H1 (cell line): ENCODE results near the gene SEC23IP.

Experiments used
- CREB1 ChIP-seq: IDR thresholded peaks from 2 replicates; pipeline ENCODE4 v1.6.1; 2012; ENCODE audit warnings: inconsistent platforms
- GABPA ChIP-seq: IDR thresholded peaks from 2 replicates; pipeline ENCODE4 v1.6.1; 2011; ENCODE audit warnings: mild to moderate bottlenecking, low read length, moderate library complexity, borderline replicate concordance; ENCODE audit not compliant: insufficient read depth
- HDAC6 ChIP-seq: IDR thresholded peaks from one replicate; pipeline ENCODE4 v1.7.1; 2012; ENCODE audit warnings: low read depth, mild to moderate bottlenecking, inconsistent platforms, low read length, moderate library complexity
- KDM5A ChIP-seq: fragments of 200-600 bp; IDR thresholded peaks from 2 replicates; pipeline ENCODE4 v1.7.1; 2012; ENCODE audit warnings: mild to moderate bottlenecking, low read length, inconsistent platforms, mixed read lengths
- POLR2A ChIP-seq, 2 experiments: IDR thresholded peaks; 1 replicate in 1 of 2; 2 replicates in 1 of 2; pipeline ENCODE4 v1.6.1; 2011; ENCODE audit warnings: low read depth in 2 of 2, low read length in 2 of 2, mild to moderate bottlenecking in 2 of 2; ENCODE audit errors: control extremely low read depth in 1 of 2
- TF ChIP-seq, protein P1 (sequence below), 3 experiments: IDR thresholded peaks; 1 replicate in 2 of 3; 2 replicates in 1 of 3; pipeline versions ENCODE4 v1.5.1 to v1.6.1; 2011; ENCODE audit warnings: low read length in 3 of 3, mild to moderate bottlenecking in 3 of 3, inconsistent platforms in 2 of 3, low read depth in 1 of 3, moderate library complexity in 1 of 3; ENCODE audit not compliant: insufficient read depth in 1 of 3; ENCODE audit errors: control extremely low read depth in 1 of 3

DNA sequence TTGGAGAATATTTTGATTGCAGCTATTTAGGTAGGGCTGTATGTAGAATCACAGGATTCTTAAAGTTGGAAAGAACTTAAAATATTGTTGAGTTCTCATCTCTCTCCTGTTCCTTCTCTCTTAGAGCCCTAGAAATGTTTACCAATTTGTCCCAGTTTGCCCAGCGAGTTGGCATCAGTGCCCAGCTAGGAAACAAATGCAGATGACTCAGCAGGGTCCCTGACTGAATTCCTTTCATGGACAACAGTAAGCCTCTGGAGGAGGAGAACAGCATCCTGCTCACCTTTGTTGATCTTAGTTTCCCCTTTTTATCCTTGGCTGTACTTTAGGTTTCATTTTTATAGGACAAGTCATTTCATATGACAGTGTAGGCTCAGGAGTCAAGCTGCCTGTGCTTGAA, 89.3 kb downstream of the SEC23IP start:
- no peak for TF ChIP-seq GABPA
- no peak for TF ChIP-seq CREB1
- TF ChIP-seq, protein P1, sequence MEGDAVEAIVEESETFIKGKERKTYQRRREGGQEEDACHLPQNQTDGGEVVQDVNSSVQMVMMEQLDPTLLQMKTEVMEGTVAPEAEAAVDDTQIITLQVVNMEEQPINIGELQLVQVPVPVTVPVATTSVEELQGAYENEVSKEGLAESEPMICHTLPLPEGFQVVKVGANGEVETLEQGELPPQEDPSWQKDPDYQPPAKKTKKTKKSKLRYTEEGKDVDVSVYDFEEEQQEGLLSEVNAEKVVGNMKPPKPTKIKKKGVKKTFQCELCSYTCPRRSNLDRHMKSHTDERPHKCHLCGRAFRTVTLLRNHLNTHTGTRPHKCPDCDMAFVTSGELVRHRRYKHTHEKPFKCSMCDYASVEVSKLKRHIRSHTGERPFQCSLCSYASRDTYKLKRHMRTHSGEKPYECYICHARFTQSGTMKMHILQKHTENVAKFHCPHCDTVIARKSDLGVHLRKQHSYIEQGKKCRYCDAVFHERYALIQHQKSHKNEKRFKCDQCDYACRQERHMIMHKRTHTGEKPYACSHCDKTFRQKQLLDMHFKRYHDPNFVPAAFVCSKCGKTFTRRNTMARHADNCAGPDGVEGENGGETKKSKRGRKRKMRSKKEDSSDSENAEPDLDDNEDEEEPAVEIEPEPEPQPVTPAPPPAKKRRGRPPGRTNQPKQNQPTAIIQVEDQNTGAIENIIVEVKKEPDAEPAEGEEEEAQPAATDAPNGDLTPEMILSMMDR (IDR thresholded peaks at IDR 0.05; ENCODE audit: control extremely low read depth in 1 of 3, insufficient read depth in 1 of 3, low read depth in 1 of 3, low read length in 3 of 3) = no peak
- TF ChIP-seq POLR2A (IDR thresholded peaks at IDR 0.05; ENCODE audit: control extremely low read depth in 1 of 2, low read depth in 2 of 2, low read length in 2 of 2) = no peak
- TF ChIP-seq KDM5A = no peak
- TF ChIP-seq HDAC6 = no peak
